ENCODE data around the gene ISM2.
"Not testable (repeated sequence)": the region's sequence is repeated elsewhere in the genome, so short reads cannot be mapped to it uniquely, and the experiment has no call there.

Gene ISM2

GRCh38 chr14:77541905-77542304, 43.3 kb upstream of the ISM2 start:
- H3K27ac ChIP-seq: no peak overlapping the region
- TF ChIP-seq CTCF (IDR thresholded peaks at IDR 0.05): no peak
- no peak for TF ChIP-seq ZFX (IDR thresholded peaks at IDR 0.05; ENCODE audit: borderline replicate concordance)

GRCh38 chr14:77536951-77537350, 38.3 kb upstream of the ISM2 start:
- not testable (repeated sequence) for H3K27ac ChIP-seq

- no peak overlapping the region for H3K27ac ChIP-seq
- TF ChIP-seq ZFX (IDR thresholded peaks at IDR 0.05; ENCODE audit: borderline replicate concordance): no peak
- no peak for TF ChIP-seq CTCF (IDR thresholded peaks at IDR 0.05)
Observed at GRCh38 chr14:77531071-77531470, 32.5 kb upstream of the ISM2 start.

- TF ChIP-seq CTCF (IDR thresholded peaks at IDR 0.05) (no peak), ZFX (IDR thresholded peaks at IDR 0.05; ENCODE audit: borderline replicate concordance) (no peak)
- no peak overlapping the region for H3K27ac ChIP-seq
Observed at GRCh38 chr14:77529963-77530362, 31.3 kb upstream of the ISM2 start.

- TF ChIP-seq CTCF (IDR thresholded peaks at IDR 0.05): no peak
- no peak for TF ChIP-seq ZFX (IDR thresholded peaks at IDR 0.05; ENCODE audit: borderline replicate concordance)
- no peak overlapping the region for H3K27ac ChIP-seq
Observed at GRCh38 chr14:77529213-77529612, 30.6 kb upstream of the ISM2 start.

GRCh38 chr14:77528701-77529100, 30.1 kb upstream of the ISM2 start:
- not testable (repeated sequence) for H3K27ac ChIP-seq

GRCh38 chr14:77526266-77526665, 27.6 kb upstream of the ISM2 start:
- no peak overlapping the region for H3K27ac ChIP-seq
- TF ChIP-seq ZFX (IDR thresholded peaks at IDR 0.05; ENCODE audit: borderline replicate concordance) (no peak), CTCF (IDR thresholded peaks at IDR 0.05) (no peak)

GRCh38 chr14:77524536-77524935, 25.9 kb upstream of the ISM2 start:
- H3K27ac ChIP-seq: no peak overlapping the region
- TF ChIP-seq CTCF (IDR thresholded peaks at IDR 0.05) (no peak), ZFX (IDR thresholded peaks at IDR 0.05; ENCODE audit: borderline replicate concordance) (no peak)

- TF ChIP-seq CTCF (IDR thresholded peaks at IDR 0.05) (no peak), ZFX (IDR thresholded peaks at IDR 0.05; ENCODE audit: borderline replicate concordance) (no peak)
- H3K27ac ChIP-seq: no peak overlapping the region
Observed at GRCh38 chr14:77523109-77523508, 24.5 kb upstream of the ISM2 start.

Data from 22Rv1 (cell line).